Neutrophil (primary cell): Measurements from ENCODE around the gene NTNG1.

Source experiments
- H3K27ac ChIP-seq: fragments of 200-600 bp; sonication (generic); 2 replicates; pipeline ENCODE4 v1.5.1; 2016; ENCODE audit warnings: mild to moderate bottlenecking, moderate library complexity
- H3K27me3 ChIP-seq: fragments of 200-600 bp; sonication (generic); 2 replicates; pipeline ENCODE4 v1.6.0; 2016; ENCODE audit warnings: mild to moderate bottlenecking
- H3K36me3 ChIP-seq: fragments of 200-600 bp; sonication (generic); 2 replicates; pipeline ENCODE4 v1.5.1; 2017
- H3K4me1 ChIP-seq, 2 experiments: fragments of 200-600 bp in 1 of 2; sonication (generic) in 1 of 2; 1 replicate in 1 of 2; 2 replicates in 1 of 2; pipeline versions ENCODE4 v1.5.1 to v1.6.1; 2013 to 2016; ENCODE audit warnings: low read depth in 1 of 2, low read length in 1 of 2, mild to moderate bottlenecking in 1 of 2, moderate library complexity in 1 of 2; ENCODE audit not compliant: control insufficient read depth in 1 of 2, insufficient read depth in 1 of 2
- H3K4me3 ChIP-seq, 2 experiments: fragments of 200-600 bp in 1 of 2; sonication (generic) in 1 of 2; 1 replicate in 1 of 2; 2 replicates in 1 of 2; pipeline ENCODE4 v1.5.1; 2013 to 2016; ENCODE audit warnings: low read depth in 1 of 2, low read length in 1 of 2, mild to moderate bottlenecking in 1 of 2, moderate library complexity in 1 of 2
- H3K9me3 ChIP-seq: fragments of 200-600 bp; sonication (generic); 2 replicates; pipeline ENCODE4 v1.5.1; 2016
- CTCF ChIP-seq: fragments of 200-600 bp; sonication (generic); IDR thresholded peaks from 2 replicates; pipeline ENCODE4 v1.5.1; 2016; ENCODE audit warnings: antibody characterized with exemption

The NTNG1 gene

GRCh38 chr1:107359472-107360241, 218.8 kb downstream of the NTNG1 start:
- Histone ChIP-seq H3K36me3 (no peaks in the 10 kb centered on the region), H3K4me1 (no peaks in the 10 kb centered on the region), H3K27me3 (no peaks in the 10 kb centered on the region), H3K4me3 (no peak overlapping the region), H3K27ac (no peak overlapping the region), H3K9me3 (no peaks in the 10 kb centered on the region)
- no peak for TF ChIP-seq CTCF

GRCh38 chr1:107362468-107363140, 221.8 kb downstream of the NTNG1 start:
- no peak overlapping the region for H3K27ac ChIP-seq
- no peak overlapping the region for H3K4me3 ChIP-seq
- H3K9me3 ChIP-seq: no peaks in the 10 kb centered on the region
- TF ChIP-seq CTCF: no peak
- H3K36me3 ChIP-seq: no peaks in the 10 kb centered on the region
- H3K4me1 ChIP-seq: no peaks in the 10 kb centered on the region
- H3K27me3 ChIP-seq: no peaks in the 10 kb centered on the region

GRCh38 chr1:107363154-107363553, 222.3 kb downstream of the NTNG1 start:
- Histone ChIP-seq H3K36me3 (no peaks in the 10 kb centered on the region), H3K4me3 (no peak overlapping the region), H3K9me3 (no peaks in the 10 kb centered on the region), H3K27me3 (no peaks in the 10 kb centered on the region), H3K27ac (no peak overlapping the region), H3K4me1 (no peaks in the 10 kb centered on the region)
- no peak for TF ChIP-seq CTCF

GRCh38 chr1:107365527-107366240, 224.8 kb downstream of the NTNG1 start:
- Histone ChIP-seq H3K27ac (no peak overlapping the region), H3K4me3 (no peak overlapping the region), H3K4me1 (no peaks in the 10 kb centered on the region), H3K9me3 (no peaks in the 10 kb centered on the region), H3K36me3 (no peaks in the 10 kb centered on the region), H3K27me3 (no peaks in the 10 kb centered on the region)
- no peak for TF ChIP-seq CTCF

- Histone ChIP-seq H3K27ac (no peak overlapping the region), H3K36me3 (no peaks in the 10 kb centered on the region), H3K9me3 (no peaks in the 10 kb centered on the region), H3K4me1 (no peaks in the 10 kb centered on the region), H3K4me3 (no peak overlapping the region), H3K27me3 (no peaks in the 10 kb centered on the region)
- no peak for TF ChIP-seq CTCF
Observed at GRCh38 chr1:107378426-107378825, 237.6 kb downstream of the NTNG1 start.
